GM23338 (cell line): ENCODE data around the gene TERB1. TPM values are rescaled to one million over a fixed set of nuclear protein-coding genes. Genes with fewer than 3 reads are reported as not detected.

ENCODE experiments used
- ATAC-seq: fragments of 200-7000 bp; cut with Tn5 transposase; 3 replicates; pipeline ENCODE4 v1.9.1; 2020
- DNase-seq: peaks from one replicate; pipeline ENCODE4 v3.0.0-alpha.2; 2015; ENCODE audit warnings: low spot score
- H2AFZ ChIP-seq: fragments of 200-600 bp; sonication (generic); 2 replicates; pipeline ENCODE4 v1.8.0; 2016; ENCODE audit warnings: antibody characterized with exemption, mild to moderate bottlenecking, moderate library complexity
- H3F3A ChIP-seq: fragments of 200-600 bp; sonication (generic); replicated peaks from 2 replicates; pipeline ENCODE4 v1.8.0; 2017; ENCODE audit warnings: antibody characterized with exemption, mixed run types, low read depth
- H3K27ac ChIP-seq: fragments of 200-600 bp; sonication (generic); 2 replicates; pipeline ENCODE4 v1.6.1; 2016; ENCODE audit warnings: low read depth
- H3K27me3 ChIP-seq: fragments of 200-600 bp; sonication (generic); 2 replicates; pipeline ENCODE4 v1.8.0; 2016; ENCODE audit warnings: mild to moderate bottlenecking, mixed run types, moderate library complexity; ENCODE audit not compliant: insufficient read depth
- H3K36me3 ChIP-seq: fragments of 200-600 bp; sonication (generic); 2 replicates; pipeline ENCODE4 v1.8.0; 2016; ENCODE audit warnings: mild to moderate bottlenecking; ENCODE audit not compliant: insufficient read depth
- H3K4me1 ChIP-seq: fragments of 200-600 bp; sonication (generic); 2 replicates; pipeline ENCODE4 v1.8.0; 2016; ENCODE audit warnings: mild to moderate bottlenecking, moderate library complexity; ENCODE audit not compliant: insufficient read depth
- H3K4me2 ChIP-seq: fragments of 200-600 bp; sonication (generic); 2 replicates; pipeline ENCODE4 v1.7.1; 2017; ENCODE audit warnings: mixed run types
- H3K4me3 ChIP-seq: fragments of 200-600 bp; sonication (generic); 2 replicates; pipeline ENCODE4 v1.6.1; 2016; ENCODE audit warnings: mixed run types
- H3K79me2 ChIP-seq: fragments of 200-600 bp; sonication (generic); replicated peaks from 2 replicates; pipeline ENCODE4 v1.8.0; 2017; ENCODE audit warnings: mild to moderate bottlenecking; ENCODE audit not compliant: insufficient read depth
- H3K9me2 ChIP-seq: fragments of 200-600 bp; sonication (generic); 2 replicates; pipeline ENCODE4 v1.8.0; 2017; ENCODE audit not compliant: insufficient read depth
- H4K20me1 ChIP-seq: fragments of 200-600 bp; sonication (generic); replicated peaks from 2 replicates; pipeline ENCODE4 v1.8.0; 2017; ENCODE audit warnings: mild to moderate bottlenecking; ENCODE audit not compliant: insufficient read depth
- H3K27ac Mint-ChIP-seq: 2 replicates; pipeline ENCODE4 v1.8.0; 2020; ENCODE audit warnings: inconsistent platforms, mild to moderate bottlenecking, moderate library complexity, mixed read lengths
- H3K27me3 Mint-ChIP-seq: 3 replicates; pipeline ENCODE4 v1.8.0; 2022; ENCODE audit warnings: low read depth, mild to moderate bottlenecking, moderate library complexity, mixed read lengths, inconsistent platforms; ENCODE audit not compliant: insufficient read depth, poor library complexity
- H3K36me3 Mint-ChIP-seq: 3 replicates; pipeline ENCODE4 v1.8.0; 2021; ENCODE audit warnings: low read depth, mild to moderate bottlenecking, inconsistent platforms, moderate library complexity, mixed read lengths
- H3K4me1 Mint-ChIP-seq: 3 replicates; pipeline ENCODE4 v1.8.0; 2020; ENCODE audit warnings: mild to moderate bottlenecking, inconsistent platforms, mixed read lengths
- H3K4me3 Mint-ChIP-seq: 3 replicates; pipeline ENCODE4 v1.8.0; 2021; ENCODE audit warnings: moderate library complexity, mild to moderate bottlenecking, inconsistent platforms, mixed read lengths
- H3K9me3 Mint-ChIP-seq: 3 replicates; pipeline ENCODE4 v1.8.0; 2020; ENCODE audit warnings: moderate library complexity, mild to moderate bottlenecking, inconsistent platforms, mixed read lengths
- CREB1 ChIP-seq: fragments of 250-450 bp; sonication (Bioruptor Pico); IDR thresholded peaks from 2 replicates; pipeline ENCODE4 v1.5.0; 2020; ENCODE audit warnings: low read depth, mild to moderate bottlenecking, moderate library complexity
- CTCF ChIP-seq, 2 experiments: fragments of 200-600 bp in 1 of 2; sonication (generic) in 1 of 2; conservative IDR thresholded peaks; 2 replicates each; pipeline versions ENCODE4 v1.5.1 to v1.6.1; 2016 to 2017; ENCODE audit warnings: antibody characterized with exemption in 2 of 2, low read depth in 2 of 2, mild to moderate bottlenecking in 2 of 2, moderate library complexity in 1 of 2
- ETS1 ChIP-seq: IDR thresholded peaks from 2 replicates; pipeline ENCODE4 v1.6.1; 2016; ENCODE audit warnings: antibody characterized with exemption
- EZH2 ChIP-seq: fragments of 200-600 bp; sonication (generic); IDR thresholded peaks from one replicate; pipeline ENCODE4 v1.8.0; 2017; ENCODE audit warnings: antibody characterized with exemption, mild to moderate bottlenecking, low read depth; ENCODE audit not compliant: unreplicated experiment
- EZH2phosphoT487 ChIP-seq: fragments of 200-600 bp; sonication (generic); IDR thresholded peaks from one replicate; pipeline ENCODE4 v1.8.1; 2018; ENCODE audit warnings: antibody characterized with exemption; ENCODE audit not compliant: unreplicated experiment
- JUNB ChIP-seq: IDR thresholded peaks from one replicate; pipeline ENCODE4 v1.6.1; 2016; ENCODE audit warnings: antibody characterized with exemption; ENCODE audit not compliant: unreplicated experiment
- POLR2AphosphoS5 ChIP-seq: IDR thresholded peaks from 2 replicates; pipeline ENCODE4 v1.6.1; 2016; ENCODE audit warnings: antibody characterized with exemption, low read depth
- REST ChIP-seq: IDR thresholded peaks from one replicate; pipeline ENCODE4 v1.6.1; 2018; ENCODE audit warnings: antibody characterized with exemption; ENCODE audit not compliant: unreplicated experiment
- STAT1 ChIP-seq: IDR thresholded peaks from one replicate; pipeline ENCODE4 v1.6.1; 2016; ENCODE audit warnings: antibody characterized with exemption; ENCODE audit not compliant: unreplicated experiment
- ZNF114 ChIP-seq: fragments of 250-450 bp; sonication (Bioruptor Pico); IDR thresholded peaks from 2 replicates; pipeline ENCODE4 v1.5.0; 2020; ENCODE audit warnings: mild to moderate bottlenecking, moderate library complexity
- polyA plus RNA-seq: library from polyadenylated mRNA; unstranded; fragments of >200 nt; fragmentation: Nextera tagmentation; extraction: Ambion mirVana; gene quantifications from 2 replicates; pipeline ENCODE4 v1.2.1, GENCODE V29; 2016
- total RNA-seq: library from RNA; depleted of rRNA; stranded (reverse); fragments of >200 nt; shearing (Covaris generic); gene quantifications from 2 replicates; pipeline ENCODE4 v1.2.3, GENCODE V29; 2014
- TF ChIP-seq, protein P1 (sequence below): fragments of 250-450 bp; sonication (Bioruptor Pico); IDR thresholded peaks from 2 replicates; pipeline ENCODE4 v1.5.0; 2020; ENCODE audit warnings: mild to moderate bottlenecking, moderate library complexity

Gene TERB1
- total and polyA plus RNA-seq, 2 experiments from 2014 or later, result not detected

- TF ChIP-seq CREB1 (CRISPR knock-in tag) (no peak), ETS1 (no peak), EZH2phosphoT487 (no peak), POLR2AphosphoS5 (no peak), JUNB (no peak)
These were observed 41.8 kb upstream of the TERB1 start (continued) for GRCh38 chr16:66843191-66843590.

DNA sequence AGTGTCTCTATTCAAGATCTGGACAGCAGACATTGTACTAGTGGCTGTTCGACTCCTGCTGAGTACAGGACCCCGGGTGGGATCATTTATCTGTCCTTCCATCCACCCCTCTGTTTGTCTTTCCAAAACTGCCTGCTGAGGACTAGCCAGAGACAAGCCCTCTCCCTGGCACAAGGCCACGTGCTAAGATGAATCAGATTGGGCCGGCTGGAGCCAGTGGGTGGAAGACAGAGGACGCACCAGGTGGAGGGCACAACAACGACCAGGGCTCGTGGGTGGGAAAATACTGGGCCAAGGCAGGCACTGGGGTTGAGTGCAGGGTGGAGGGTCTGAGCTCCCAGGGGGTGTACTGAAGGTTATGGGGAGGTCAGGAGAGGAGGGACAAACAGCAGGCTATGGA is 41.4 kb upstream of the TERB1 start:
- H2AFZ ChIP-seq, result no peak overlapping the region
- ATAC-seq, result no peak
- H3K36me3 Mint-ChIP-seq, result no peaks in the 10 kb centered on the region
- H3K4me2 ChIP-seq, result no peak overlapping the region
- no peaks in the 10 kb centered on the region for H3K79me2 ChIP-seq
- H3K9me2 ChIP-seq, result no peaks in the 10 kb centered on the region; the same call in 1 of the 2 replicates
- H3K27me3 ChIP-seq, result peaks cover 51% of the 10 kb centered on the region
- DNase-seq, result no peak
- no peaks in the 10 kb centered on the region; the same call in 2 of the 3 replicates for H3K9me3 Mint-ChIP-seq
- no peak overlapping the region for H3K27ac ChIP-seq
- no peaks in the 10 kb centered on the region for H4K20me1 ChIP-seq
- no peaks in the 10 kb centered on the region for H3K36me3 ChIP-seq
- peaks cover 40% of the 10 kb centered on the region for H3K27me3 Mint-ChIP-seq
- H3K4me1 Mint-ChIP-seq, result peaks cover 16% of the 10 kb centered on the region
- H3K27ac Mint-ChIP-seq, result no peak overlapping the region
- 0 out of 2 replicates have a peak, but pooled peaks cover 6% of the 10 kb centered on the region for H3F3A ChIP-seq
- H3K4me1 ChIP-seq, result no peaks in the 10 kb centered on the region; the same call in 1 of the 2 replicates
- no peak overlapping the region; the same call in 2 of the 3 replicates for H3K4me3 Mint-ChIP-seq
- no peak overlapping the region for H3K4me3 ChIP-seq
- TF ChIP-seq, protein P1, sequence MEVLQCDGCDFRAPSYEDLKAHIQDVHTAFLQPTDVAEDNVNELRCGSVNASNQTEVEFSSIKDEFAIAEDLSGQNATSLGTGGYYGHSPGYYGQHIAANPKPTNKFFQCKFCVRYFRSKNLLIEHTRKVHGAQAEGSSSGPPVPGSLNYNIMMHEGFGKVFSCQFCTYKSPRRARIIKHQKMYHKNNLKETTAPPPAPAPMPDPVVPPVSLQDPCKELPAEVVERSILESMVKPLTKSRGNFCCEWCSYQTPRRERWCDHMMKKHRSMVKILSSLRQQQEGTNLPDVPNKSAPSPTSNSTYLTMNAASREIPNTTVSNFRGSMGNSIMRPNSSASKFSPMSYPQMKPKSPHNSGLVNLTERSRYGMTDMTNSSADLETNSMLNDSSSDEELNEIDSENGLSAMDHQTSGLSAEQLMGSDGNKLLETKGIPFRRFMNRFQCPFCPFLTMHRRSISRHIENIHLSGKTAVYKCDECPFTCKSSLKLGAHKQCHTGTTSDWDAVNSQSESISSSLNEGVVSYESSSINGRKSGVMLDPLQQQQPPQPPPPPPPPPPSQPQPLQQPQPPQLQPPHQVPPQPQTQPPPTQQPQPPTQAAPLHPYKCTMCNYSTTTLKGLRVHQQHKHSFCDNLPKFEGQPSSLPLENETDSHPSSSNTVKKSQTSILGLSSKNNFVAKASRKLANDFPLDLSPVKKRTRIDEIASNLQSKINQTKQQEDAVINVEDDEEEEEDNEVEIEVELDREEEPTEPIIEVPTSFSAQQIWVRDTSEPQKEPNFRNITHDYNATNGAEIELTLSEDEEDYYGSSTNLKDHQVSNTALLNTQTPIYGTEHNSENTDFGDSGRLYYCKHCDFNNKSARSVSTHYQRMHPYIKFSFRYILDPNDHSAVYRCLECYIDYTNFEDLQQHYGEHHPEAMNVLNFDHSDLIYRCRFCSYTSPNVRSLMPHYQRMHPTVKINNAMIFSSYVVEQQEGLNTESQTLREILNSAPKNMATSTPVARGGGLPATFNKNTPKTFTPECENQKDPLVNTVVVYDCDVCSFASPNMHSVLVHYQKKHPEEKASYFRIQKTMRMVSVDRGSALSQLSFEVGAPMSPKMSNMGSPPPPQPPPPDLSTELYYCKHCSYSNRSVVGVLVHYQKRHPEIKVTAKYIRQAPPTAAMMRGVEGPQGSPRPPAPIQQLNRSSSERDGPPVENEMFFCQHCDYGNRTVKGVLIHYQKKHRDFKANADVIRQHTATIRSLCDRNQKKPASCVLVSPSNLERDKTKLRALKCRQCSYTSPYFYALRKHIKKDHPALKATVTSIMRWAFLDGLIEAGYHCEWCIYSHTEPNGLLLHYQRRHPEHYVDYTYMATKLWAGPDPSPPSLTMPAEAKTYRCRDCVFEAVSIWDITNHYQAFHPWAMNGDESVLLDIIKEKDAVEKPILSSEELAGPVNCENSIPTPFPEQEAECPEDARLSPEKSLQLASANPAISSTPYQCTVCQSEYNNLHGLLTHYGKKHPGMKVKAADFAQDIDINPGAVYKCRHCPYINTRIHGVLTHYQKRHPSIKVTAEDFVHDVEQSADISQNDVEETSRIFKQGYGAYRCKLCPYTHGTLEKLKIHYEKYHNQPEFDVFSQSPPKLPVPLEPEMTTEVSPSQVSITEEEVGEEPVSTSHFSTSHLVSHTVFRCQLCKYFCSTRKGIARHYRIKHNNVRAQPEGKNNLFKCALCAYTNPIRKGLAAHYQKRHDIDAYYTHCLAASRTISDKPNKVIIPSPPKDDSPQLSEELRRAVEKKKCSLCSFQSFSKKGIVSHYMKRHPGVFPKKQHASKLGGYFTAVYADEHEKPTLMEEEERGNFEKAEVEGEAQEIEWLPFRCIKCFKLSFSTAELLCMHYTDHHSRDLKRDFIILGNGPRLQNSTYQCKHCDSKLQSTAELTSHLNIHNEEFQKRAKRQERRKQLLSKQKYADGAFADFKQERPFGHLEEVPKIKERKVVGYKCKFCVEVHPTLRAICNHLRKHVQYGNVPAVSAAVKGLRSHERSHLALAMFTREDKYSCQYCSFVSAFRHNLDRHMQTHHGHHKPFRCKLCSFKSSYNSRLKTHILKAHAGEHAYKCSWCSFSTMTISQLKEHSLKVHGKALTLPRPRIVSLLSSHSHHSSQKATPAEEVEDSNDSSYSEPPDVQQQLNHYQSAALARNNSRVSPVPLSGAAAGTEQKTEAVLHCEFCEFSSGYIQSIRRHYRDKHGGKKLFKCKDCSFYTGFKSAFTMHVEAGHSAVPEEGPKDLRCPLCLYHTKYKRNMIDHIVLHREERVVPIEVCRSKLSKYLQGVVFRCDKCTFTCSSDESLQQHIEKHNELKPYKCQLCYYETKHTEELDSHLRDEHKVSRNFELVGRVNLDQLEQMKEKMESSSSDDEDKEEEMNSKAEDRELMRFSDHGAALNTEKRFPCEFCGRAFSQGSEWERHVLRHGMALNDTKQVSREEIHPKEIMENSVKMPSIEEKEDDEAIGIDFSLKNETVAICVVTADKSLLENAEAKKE (CRISPR knock-in tag), result no peak
- TF ChIP-seq EZH2 (no peak), ETS1 (no peak), EZH2phosphoT487 (no peak), ZNF114 (CRISPR knock-in tag) (no peak), STAT1 (no peak), CREB1 (CRISPR knock-in tag) (no peak), CTCF (conservative IDR thresholded peaks at IDR 0.05; ENCODE audit: low read depth in 2 of 2) (no peak), JUNB (no peak), REST (no peak)
